GM18858 (cell line): Measurements from ENCODE around the gene CASP10.
"Not testable (repeated sequence)": the region's sequence is repeated elsewhere in the genome, so short reads cannot be mapped to it uniquely, and the experiment has no call there.

ENCODE experiments used
- ATAC-seq: cut with Tn5 transposase; IDR thresholded peaks from one replicate; pipeline ENCODE4 v1.9.1; 2021; ENCODE audit not compliant: unreplicated experiment

The CASP10 gene

DNA sequence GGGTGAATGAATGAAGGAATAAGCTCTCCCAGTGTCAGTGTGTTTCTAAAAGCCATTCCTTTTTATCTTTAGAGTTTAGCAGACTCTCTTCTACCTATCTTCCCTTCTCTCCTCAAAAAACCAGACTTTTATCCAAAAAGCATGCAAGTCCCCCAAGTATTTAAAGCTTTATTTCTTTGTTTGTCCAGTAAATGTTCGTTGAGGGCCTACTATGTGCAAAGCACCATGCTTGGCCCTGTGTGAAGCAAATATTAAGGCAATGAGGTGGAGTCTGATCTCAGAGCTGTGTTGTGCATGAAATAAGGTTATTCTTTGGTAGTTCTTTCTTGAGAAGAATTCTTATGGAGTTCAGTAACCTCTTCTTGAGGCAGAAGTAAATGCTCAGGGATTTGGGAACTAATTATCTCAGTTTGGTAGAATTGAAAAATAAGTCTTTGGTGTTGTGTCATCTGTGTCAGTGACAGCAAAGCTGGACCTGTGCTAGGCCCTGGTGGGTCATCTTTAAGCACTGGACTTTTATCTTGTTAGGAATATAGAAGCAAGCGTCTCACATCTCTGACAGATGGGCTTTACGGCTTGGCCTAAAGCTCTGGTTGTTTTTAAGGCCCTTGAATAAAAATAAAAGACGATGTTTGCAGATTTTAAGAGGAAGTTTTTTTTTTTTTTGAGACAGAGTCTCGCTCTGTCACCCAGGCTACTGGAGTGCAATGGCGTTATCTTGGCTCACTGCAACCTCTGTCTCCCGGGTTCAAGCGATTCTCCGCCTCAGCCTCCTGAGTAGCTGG, 28.1 kb upstream of the CASP10 start:
- no peak for ATAC-seq

DNA sequence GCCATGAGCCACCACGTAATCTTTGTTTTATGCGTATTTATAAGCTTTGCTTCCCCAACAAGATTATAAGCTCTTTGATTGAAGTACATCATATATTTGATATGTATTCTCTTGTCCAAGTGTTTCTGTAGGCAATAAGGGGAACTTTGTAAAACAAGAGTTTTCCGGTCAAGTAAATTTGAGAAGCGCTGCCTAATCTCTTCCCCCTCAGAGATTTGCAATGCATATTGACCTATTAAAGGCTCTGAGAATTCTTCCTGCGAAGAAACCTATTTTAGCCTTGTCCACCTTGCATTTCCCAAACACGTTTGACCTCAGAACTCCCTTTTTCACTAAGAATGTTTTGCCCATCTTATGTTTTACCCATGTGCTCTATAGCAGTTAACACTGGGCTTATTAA, 26.9 kb upstream of the CASP10 start:
- no peak for ATAC-seq

DNA sequence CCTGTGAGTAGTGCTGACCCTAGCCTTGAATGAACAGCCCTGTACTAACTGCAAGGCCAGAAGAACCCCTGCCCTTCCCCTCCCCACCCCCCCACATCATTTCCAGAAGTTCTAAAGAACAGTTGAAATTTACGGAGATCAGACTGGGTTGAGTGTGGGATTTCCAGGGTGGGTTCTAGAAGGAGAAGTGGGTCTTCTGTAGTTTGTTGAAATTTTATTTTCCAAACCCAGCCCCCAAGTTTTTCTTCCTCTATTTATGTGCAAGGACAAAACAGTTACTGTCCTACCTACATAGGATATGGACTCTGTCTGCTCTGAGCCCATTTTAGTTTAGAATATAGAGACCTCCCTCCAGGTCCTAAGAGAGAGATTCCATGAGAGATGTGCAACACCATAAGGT, 26.3 kb upstream of the CASP10 start:
- ATAC-seq, result no peak

DNA sequence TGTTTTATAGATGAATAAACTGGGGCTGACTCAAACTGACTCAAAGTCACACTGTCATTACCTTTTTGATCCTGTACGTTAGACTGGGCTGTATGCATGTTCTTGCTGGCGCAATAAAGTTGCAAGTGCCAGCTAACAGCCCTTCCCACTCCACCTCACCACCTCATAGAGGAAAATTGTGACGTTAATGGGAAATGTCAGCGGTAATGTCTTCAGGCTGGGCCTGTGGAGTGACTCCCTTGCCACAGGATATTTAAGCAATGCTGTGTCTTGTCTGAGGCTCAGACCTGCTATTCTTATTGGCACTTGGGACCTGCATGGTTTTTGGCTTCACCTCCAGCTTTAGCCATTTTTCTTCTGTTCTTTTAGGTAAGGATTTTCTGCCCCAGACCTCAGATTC, 25.2 kb upstream of the CASP10 start:
- peak; percentile 16 for ATAC-seq

DNA sequence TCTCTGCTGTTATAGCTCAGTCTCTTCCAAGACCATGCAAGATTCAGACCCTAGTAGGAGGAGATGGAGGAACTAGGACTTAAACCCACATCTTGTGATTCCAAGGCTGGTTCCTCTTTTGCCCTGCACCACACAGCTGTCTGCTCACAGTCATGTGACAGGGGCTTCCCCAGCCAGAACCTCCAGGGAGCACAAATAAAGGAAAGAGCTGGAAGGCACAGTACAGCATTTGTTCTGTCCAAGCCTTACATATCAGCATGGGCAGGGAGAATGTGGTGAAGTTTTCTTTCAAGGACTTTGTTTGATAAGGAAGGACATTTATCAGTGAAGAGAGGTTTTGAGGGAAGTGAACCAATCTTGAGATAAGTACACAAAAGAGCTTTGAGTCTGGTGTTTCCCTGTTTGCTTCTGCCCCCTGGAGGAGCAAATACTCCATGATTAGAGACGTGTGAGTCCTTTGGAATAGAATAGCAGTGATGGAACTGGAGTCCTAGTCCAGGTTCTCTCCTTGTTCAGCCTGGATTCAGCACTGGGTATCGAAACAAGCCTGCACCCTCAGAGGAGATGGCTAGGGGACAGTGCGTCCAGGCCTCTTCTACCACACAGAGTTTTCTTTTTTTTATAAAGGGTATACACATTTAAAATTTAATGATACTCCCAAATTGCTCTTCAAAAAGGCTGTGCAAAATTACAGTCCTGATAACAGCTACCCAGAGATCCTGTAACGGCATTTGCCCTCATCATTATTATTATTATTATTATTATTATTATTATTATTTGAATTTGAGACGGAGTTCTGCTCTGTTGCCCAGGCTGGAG, 24.6 kb upstream of the CASP10 start:
- ATAC-seq, result peak; percentile 96

DNA sequence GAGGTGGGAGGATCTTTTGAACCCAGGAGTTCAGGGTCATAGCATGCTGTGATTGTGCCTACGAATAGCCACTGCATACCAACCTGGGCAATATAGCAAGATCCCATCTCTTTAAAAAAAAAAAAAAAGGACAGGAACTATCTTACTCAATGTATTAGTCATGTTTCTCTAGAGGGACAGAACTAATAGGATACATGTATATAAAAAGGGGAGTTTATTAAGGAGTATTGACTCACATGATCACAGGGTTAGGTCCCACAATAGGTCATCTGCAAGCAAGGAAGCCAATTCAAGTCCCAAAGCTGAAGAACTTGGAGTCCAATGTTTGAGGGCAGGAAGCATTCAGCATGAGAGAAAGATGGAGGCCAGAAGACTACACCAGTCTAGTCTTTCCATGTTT, 18.8 kb upstream of the CASP10 start:
- ATAC-seq, result no peak

DNA sequence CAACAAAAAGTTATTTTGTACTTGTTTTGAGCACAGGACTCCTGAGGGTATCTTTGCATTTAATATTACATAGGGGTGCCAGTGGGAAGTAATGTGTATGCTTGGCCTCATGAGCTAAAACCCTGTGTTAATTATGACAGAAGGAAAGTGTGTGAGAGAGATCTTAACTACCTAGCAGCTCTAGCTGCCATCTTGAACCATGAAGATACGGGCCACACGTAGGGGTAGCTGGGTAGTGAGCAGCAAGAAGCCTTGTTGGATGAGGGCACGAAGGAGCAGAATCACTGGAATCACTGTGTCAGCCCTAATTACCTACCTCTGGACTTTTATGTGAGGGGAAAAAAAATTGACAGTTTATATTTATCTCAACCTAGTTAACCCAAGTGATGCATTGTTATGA, 15.4 kb upstream of the CASP10 start:
- ATAC-seq, result no peak

DNA sequence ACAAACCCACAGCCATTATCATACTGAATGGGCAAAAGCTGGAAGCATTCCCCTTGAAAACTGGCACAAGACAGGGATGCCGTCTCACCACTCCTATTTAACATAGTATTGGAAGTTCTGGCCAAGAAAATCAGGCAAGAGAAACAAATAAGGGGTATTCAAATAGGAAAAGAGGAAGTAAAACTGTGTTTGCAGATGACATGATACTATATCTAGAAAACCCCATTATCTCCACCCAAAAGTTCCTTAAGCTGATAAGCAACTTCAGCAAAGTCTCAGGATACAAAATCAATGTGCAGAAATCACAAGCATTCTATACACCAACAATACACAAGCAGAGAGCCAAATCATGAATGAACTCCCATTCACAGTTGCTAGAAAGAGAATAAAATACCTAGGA, 14.4 kb upstream of the CASP10 start:
- not testable (repeated sequence) for ATAC-seq

DNA sequence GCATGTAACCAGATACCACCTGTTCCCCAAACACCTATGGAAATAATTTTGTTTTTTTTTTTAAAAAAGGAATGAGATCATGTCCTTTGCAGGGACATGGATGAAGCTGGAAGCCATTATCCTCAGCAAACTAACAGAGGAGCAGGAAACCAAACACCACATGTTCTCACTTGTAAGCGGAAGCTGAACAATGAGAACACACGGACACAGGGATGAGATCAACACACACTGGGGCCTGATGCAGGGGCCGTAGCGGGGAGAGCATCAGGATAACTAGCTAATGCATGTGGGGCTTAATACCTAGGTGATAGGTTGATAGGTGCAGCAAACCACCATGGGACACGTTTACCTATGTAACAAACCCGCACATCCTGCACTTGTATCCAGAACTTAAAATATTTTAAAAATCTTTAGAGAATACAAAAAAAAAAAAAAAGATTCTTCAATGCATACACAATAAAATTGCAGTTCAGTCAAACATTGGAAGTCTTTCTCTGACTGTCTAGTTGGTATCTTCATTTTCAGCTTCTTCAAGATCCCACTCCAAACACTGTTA, 11.6 kb upstream of the CASP10 start:
- ATAC-seq, result no peak

DNA sequence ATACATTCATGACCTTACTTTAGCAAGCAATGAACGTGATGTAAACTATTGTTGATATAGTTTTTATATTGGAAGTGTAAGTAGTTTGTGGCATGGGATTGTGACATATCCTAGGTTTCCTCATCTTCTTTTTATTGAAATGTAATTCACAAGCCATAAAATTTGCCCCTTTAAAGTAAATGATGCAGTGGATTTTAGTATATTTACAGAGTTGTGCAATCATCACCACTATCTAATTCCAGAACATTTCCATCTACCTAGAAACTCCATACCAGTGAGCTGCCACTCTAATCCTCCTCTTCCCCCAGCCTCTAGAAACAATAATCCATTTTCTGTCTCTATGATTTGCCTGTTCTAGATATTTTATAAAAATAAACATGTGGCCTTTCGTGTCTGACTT, 10.7 kb upstream of the CASP10 start:
- ATAC-seq, result no peak

DNA sequence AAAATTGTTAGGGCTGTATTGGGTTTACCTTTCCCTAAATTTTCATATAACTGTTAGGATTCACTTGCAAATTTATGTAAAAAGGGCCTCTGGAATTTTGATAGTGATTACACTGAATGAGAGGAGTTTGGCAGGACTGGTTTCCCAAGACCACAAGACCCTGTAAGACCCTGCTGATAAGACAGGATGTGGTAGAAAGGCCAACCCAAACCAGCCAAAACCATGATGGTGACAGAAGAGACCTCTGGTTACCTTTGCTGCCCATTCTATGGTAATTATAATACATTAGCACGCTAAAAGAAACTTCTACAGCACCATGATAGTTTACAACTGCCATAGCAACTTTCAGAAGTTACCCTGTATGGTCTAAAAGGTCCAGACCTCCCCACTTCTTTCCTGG, 8.3 kb upstream of the CASP10 start:
- ATAC-seq, result no peak

DNA sequence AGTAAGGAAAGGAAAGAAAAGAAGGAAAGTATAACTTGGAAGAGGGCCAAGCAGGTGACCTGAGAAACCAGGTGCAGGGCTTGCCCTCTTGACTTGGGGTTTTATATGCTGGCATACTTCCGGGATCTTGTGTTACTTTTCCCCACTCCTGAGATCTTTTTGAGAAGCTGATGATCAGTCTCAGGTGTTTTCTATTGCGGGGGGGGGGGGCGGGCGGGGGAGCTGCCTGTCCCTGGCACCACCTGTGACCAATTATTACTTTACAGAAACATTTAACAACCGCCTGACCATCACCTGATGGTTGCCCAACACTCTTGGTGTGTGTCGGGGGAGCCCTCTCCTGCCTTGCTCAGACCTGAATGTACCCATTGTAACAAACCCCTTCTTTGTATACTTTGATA, 6.9 kb upstream of the CASP10 start:
- ATAC-seq, result no peak

DNA sequence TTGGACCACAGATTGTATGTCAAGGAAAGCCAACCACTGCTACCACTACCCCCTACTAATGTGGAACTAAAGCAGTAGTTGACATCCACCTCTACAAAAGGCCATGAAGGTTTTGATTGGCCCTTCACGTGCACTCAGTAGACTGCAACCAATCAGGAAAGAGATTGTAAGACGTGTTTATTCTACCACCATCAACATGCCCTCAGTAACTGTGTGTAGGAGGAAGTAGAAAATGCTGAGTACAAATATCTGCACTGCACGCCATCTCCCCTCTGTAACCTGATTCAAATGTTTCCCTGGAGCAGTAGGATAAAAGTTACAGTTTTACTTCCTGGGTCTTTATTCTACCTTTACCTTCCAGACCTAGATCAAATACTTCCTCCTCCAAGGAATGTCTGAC, 2.9 kb upstream of the CASP10 start:
- ATAC-seq, result no peak

DNA sequence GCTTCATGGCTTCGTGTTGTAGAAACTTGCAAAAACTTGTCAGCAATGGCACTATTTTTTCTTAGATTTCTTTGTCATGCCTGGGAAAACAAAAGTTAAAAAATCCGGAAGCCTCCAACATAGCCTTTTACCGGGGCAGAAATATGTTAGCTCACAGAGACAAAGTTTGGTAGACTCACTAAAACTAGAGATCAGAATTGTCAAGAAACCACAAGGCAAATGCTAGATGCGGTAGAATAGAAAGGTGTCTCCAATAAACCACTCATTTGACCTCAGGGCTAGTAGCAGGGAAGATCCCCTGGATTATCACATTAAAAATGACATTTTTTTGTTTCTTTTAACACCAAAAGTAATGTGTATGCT, 405 bp downstream of the CASP10 start:
- ATAC-seq, result no peak

DNA sequence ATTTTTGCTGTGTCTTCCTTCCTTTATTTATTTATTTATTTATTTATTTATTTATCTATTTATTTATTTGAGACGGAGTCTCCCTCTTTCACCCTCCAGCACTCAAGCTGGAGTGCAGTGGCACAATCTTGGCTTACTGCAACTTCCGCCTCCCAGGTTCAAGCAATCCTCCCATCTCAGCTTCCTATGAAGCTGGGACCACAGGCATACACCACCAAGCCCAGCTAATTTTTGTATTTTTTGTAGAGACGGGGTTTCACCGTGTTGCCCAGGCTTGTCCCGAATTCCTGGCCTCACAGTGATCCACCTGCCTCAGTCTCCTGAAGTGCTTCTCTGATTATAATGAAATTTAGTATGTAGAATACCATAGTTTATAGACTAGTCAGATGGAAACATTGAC, 894 bp downstream of the CASP10 start:
- ATAC-seq, result not testable (repeated sequence)

DNA sequence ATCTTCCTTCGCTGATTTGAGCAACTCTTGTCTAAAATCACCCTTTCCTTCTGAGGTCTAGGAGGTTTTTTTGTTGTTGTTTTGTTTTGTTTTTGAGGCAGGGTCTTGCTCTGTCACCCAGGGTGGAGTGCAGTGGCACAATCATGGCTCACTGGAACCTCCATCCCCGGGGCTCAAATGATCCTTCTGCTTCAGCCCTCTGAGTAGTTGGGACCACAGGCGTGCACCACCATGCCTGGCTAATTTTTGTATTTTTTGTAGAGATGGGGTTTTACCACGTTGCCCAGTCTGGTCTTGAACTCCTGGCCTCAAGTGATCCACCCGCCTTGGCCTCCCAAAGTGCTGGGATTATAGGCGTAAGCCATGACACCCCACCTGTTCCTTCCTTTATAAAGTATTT, 1.3 kb downstream of the CASP10 start:
- not testable (repeated sequence) for ATAC-seq

DNA sequence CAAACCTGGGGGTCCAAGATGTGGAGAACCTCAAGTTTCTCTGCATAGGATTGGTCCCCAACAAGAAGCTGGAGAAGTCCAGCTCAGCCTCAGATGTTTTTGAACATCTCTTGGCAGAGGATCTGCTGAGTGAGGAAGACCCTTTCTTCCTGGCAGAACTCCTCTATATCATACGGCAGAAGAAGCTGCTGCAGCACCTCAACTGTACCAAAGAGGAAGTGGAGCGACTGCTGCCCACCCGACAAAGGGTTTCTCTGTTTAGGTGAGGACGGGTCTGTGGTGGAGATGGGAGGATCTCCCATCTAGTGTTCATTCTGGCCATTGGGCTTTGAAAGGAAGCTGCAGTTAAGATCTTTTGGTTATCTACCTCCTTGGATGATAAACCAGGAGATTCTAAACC, 2.9 kb downstream of the CASP10 start:
- ATAC-seq, result no peak

DNA sequence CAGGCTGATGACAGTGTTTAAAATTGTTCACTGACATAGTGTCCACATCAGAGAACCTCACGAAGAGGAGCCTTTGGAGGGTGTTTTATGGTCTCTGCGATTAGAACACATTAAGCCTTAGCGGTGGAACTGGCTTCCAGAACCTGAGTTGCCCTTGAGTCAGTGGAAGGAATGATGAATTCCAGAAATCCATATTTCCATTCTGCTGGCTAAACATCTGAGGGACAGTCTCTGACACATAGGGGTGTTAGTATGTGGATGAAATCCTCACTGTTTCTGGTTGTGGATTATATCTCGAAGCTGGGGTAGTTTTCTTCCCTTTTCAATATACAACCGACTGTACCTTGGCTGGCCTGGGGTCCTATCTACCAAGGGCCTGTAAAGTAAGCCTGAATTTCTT, 4.0 kb downstream of the CASP10 start:
- no peak for ATAC-seq

DNA sequence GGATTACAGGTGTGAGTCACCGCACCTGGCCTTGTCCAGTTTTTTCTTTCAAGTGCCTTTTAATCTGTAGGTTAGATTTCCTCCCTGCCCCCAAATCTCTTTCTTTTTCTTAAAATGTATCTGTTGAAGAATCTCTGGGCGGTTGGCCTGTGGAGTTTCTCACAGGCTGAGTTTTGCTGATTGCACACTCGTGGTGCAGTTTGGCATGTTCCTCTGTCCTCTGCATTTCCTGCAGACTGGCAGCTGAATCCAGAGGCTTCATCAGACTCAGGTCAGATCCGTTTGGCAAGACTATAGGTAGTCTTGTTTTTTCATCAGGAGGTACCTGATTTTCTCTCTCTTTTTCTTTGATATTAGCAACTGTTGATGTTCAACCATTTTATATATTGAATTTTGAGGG, 5.5 kb downstream of the CASP10 start:
- ATAC-seq, result no peak

DNA sequence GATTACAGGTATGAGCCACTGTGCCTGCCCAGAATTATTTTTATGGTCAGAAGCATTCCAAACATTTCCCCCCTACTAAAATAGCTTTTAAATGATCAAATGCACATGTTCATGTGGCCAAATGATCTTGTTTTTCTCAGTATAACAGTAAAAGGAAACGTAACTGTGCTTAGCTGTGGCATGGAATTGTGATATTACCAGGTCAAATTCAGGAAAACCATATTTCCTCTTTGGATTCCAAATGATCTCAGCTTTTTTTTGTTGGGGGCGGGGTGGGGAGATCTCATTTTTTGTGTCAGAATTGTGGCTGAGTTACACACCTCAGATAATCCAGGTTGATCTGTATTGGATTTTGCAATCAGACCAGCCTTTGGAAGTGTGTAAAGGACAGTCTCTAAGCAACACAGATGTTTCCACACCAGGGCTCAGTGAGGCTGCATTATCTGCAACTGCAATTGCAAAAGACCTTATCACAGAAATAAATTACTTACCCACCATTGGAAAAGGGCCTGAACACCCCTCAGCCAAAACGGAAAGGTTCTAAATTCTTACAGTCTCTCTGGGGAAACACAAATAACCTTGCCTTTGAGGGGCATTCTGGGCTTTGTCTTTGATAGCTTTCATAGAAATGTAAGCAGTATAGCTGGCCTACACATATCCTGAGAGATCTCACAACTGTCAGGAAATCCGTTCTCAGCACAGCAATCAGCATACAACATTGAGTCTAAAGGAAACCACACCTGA, 8.4 kb downstream of the CASP10 start:
- no peak for ATAC-seq

DNA sequence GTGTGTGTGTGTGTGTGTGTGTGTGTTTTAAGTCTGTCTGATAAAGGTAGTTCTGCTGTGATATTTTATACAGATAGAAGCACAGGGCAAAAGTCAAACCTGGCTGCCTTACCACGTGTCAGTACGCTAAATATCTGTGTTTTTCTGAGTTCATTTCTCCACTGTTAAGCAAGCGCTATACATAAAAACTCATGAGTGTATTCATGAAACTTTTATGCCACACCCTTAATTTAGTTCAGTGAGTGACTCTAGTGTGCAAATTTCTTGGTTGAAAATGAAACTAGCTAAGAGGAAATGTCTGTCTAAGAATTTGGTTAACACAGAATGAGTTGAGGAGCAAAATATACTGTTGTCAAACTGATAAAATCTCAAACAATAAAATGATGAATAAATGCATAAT, 11.2 kb downstream of the CASP10 start:
- ATAC-seq, result peak; percentile 94

DNA sequence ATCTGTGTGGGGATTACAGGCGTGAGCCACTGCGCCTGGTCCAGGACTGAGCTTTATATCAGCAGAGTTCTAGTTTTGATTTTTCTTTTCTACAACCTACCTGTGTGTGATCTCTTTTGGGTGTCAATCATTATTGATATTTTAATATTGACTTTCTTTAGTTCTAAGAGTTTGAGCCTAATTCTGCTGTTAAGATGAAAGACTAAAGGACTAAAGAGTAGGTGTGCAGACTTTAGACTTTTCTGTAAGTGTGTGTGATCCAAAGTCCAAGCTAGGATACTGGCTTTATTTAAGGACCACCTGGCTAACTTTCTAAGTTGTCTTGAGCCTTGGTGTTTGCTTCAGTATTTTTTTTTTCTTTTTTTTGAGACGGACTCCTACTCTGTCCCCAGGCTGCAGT, 12.4 kb downstream of the CASP10 start:
- no peak for ATAC-seq
